ENCODE data around the gene ARHGEF2. TPM values are rescaled to one million over a fixed set of nuclear protein-coding genes. Genes with fewer than 3 reads are reported as not detected.

ARHGEF2 gene
- total and polyA plus RNA-seq, 2 of the 13 experiments (the other 11 are each of a cell fraction or from before 2014, with no cell fraction given) = 16.1 to 32.1 TPM

DNA sequence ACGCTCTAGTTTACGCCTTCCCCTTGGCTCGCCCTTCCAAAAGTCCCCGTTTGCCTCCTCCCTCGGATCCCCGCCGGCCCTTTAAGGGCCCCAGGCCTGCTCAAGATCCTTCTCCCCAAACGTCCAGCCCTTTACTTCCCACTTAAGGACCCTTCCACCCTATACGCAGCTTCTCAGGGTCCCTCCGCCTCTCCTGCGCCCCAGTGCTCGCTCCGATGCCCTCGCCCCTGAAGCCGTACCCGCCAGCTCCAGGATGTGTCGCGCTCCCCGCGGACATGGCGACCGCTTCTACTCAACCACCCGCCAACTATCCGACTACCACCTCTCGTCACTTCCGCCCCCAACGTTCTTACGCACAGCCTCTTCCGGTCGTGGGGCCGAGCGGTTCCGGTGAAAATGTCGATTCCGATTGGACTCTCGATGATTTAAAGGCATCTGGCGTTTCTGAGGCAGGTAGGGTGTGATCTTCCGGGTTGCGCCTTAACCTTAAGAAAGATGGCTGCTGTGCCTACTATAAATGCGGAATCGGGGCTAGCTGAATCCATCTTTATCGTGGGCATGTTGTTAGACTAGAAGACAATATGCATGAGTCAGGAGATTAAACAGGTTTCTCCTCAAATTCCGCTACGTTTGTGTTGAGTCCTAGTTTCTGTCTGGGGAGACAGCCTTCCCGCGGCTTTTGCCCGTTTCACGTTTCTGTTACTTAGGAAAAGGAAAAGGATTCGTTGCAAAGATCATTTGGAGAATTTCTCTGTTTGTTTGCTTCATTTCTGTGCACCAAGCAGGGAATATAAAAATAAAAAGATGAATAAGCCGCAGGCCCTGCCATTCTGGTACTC lies 44.0 kb downstream of the ARHGEF2 start, which contains the start of gene KHDC4 (continued):
- TF ChIP-seq, protein P1, sequence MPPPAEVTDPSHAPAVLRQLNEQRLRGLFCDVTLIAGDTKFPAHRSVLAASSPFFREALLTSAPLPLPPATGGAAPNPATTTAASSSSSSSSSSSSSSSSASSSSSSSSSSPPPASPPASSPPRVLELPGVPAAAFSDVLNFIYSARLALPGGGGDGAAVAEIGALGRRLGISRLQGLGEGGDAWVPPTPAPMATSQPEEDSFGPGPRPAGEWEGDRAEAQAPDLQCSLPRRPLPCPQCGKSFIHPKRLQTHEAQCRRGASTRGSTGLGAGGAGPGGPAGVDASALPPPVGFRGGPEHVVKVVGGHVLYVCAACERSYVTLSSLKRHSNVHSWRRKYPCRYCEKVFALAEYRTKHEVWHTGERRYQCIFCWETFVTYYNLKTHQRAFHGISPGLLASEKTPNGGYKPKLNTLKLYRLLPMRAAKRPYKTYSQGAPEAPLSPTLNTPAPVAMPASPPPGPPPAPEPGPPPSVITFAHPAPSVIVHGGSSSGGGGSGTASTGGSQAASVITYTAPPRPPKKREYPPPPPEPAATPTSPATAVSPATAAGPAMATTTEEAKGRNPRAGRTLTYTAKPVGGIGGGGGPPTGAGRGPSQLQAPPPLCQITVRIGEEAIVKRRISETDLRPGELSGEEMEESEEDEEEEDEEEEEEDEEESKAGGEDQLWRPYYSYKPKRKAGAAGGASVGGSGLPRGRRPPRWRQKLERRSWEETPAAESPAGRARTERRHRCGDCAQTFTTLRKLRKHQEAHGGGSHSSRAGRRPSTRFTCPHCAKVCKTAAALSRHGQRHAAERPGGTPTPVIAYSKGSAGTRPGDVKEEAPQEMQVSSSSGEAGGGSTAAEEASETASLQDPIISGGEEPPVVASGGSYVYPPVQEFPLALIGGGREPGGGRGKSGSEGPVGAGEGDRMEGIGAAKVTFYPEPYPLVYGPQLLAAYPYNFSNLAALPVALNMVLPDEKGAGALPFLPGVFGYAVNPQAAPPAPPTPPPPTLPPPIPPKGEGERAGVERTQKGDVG (CRISPR knock-in tag; IDR thresholded peaks at IDR 0.05; ENCODE audit: borderline replicate concordance) = no peak
- TF ChIP-seq HMG20A (CRISPR knock-in tag; IDR thresholded peaks at IDR 0.05; ENCODE audit: borderline replicate concordance) (no peak), MIER3 (CRISPR knock-in tag; IDR thresholded peaks at IDR 0.05; ENCODE audit: borderline replicate concordance) (peak; percentile 67; the same call in 1 of the 2 replicates), RFXAP (CRISPR knock-in tag; IDR thresholded peaks at IDR 0.05; ENCODE audit: borderline replicate concordance) (peak; percentile 83), ZNF124 (CRISPR knock-in tag; IDR thresholded peaks at IDR 0.05) (peak; percentile 26; the same call in 1 of the 2 replicates), ERF (CRISPR knock-in tag; IDR thresholded peaks at IDR 0.05) (peak; percentile 90), RARA (CRISPR knock-in tag; IDR thresholded peaks at IDR 0.05) (no peak; the same call in 1 of the 2 replicates), ZNF747 (CRISPR knock-in tag; IDR thresholded peaks at IDR 0.05; ENCODE audit: borderline replicate concordance) (no peak; the same call in 1 of the 2 replicates), THAP11 (CRISPR knock-in tag; IDR thresholded peaks at IDR 0.05) (peak; percentile 97), NFIC (IDR thresholded peaks at IDR 0.05; ENCODE audit: low read length) (no peak), ZNF367 (CRISPR knock-in tag; IDR thresholded peaks at IDR 0.05; ENCODE audit: borderline replicate concordance) (no peak; the same call in 1 of the 2 replicates), ZNF776 (CRISPR knock-in tag; IDR thresholded peaks at IDR 0.05) (no peak)
- TF ChIP-seq, protein P2, sequence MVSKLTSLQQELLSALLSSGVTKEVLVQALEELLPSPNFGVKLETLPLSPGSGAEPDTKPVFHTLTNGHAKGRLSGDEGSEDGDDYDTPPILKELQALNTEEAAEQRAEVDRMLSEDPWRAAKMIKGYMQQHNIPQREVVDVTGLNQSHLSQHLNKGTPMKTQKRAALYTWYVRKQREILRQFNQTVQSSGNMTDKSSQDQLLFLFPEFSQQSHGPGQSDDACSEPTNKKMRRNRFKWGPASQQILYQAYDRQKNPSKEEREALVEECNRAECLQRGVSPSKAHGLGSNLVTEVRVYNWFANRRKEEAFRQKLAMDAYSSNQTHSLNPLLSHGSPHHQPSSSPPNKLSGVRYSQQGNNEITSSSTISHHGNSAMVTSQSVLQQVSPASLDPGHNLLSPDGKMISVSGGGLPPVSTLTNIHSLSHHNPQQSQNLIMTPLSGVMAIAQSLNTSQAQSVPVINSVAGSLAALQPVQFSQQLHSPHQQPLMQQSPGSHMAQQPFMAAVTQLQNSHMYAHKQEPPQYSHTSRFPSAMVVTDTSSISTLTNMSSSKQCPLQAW (CRISPR knock-in tag; IDR thresholded peaks at IDR 0.05) = peak; percentile 92; the same call in 1 of the 2 replicates
- TF ChIP-seq, protein P3, sequence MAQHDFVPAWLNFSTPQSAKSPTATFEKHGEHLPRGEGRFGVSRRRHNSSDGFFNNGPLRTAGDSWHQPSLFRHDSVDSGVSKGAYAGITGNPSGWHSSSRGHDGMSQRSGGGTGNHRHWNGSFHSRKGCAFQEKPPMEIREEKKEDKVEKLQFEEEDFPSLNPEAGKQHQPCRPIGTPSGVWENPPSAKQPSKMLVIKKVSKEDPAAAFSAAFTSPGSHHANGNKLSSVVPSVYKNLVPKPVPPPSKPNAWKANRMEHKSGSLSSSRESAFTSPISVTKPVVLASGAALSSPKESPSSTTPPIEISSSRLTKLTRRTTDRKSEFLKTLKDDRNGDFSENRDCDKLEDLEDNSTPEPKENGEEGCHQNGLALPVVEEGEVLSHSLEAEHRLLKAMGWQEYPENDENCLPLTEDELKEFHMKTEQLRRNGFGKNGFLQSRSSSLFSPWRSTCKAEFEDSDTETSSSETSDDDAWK (CRISPR knock-in tag; IDR thresholded peaks at IDR 0.05) = no peak
- TF ChIP-seq, protein P4, sequence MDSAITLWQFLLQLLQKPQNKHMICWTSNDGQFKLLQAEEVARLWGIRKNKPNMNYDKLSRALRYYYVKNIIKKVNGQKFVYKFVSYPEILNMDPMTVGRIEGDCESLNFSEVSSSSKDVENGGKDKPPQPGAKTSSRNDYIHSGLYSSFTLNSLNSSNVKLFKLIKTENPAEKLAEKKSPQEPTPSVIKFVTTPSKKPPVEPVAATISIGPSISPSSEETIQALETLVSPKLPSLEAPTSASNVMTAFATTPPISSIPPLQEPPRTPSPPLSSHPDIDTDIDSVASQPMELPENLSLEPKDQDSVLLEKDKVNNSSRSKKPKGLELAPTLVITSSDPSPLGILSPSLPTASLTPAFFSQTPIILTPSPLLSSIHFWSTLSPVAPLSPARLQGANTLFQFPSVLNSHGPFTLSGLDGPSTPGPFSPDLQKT (CRISPR knock-in tag; IDR thresholded peaks at IDR 0.05; ENCODE audit: borderline replicate concordance) = 0 out of 2 replicates have a peak, but pooled peaks have one; percentile 78
- TF ChIP-seq, protein P5, sequence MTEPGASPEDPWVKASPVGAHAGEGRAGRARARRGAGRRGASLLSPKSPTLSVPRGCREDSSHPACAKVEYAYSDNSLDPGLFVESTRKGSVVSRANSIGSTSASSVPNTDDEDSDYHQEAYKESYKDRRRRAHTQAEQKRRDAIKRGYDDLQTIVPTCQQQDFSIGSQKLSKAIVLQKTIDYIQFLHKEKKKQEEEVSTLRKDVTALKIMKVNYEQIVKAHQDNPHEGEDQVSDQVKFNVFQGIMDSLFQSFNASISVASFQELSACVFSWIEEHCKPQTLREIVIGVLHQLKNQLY (CRISPR knock-in tag; IDR thresholded peaks at IDR 0.05) = peak; percentile 53; the same call in 1 of the 2 replicates
- TF ChIP-seq, protein P6, sequence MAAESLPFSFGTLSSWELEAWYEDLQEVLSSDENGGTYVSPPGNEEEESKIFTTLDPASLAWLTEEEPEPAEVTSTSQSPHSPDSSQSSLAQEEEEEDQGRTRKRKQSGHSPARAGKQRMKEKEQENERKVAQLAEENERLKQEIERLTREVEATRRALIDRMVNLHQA (CRISPR knock-in tag; IDR thresholded peaks at IDR 0.05) = no peak

All from HepG2 (cell line).